Right atrium auricular region (tissue), 2 donors: ENCODE results near the gene PTPN9. TPM values are rescaled to one million over a fixed set of nuclear protein-coding genes. Genes with fewer than 3 reads are reported as not detected.

Experiments
- DNase-seq: peaks from one replicate; pipeline ENCODE4 v3.0.0-alpha.2; 2019; ENCODE audit warnings: low spot score
- H3K27ac ChIP-seq, 2 donors: fragments of 200-600 bp; sonication (generic); 1 replicate in 1 of 2; 2 replicates in 1 of 2; pipeline ENCODE4 v1.5.1; 2016 to 2019
- H3K27me3 ChIP-seq, 2 donors: fragments of 200-600 bp; sonication (generic); one replicate each; pipeline versions ENCODE4 v1.5.1 to v1.6.0; 2017 to 2019
- H3K36me3 ChIP-seq: fragments of 200-600 bp; sonication (generic); one replicate; pipeline ENCODE4 v1.5.1; 2016
- H3K4me1 ChIP-seq, 2 donors: fragments of 200-600 bp; sonication (generic); one replicate each; pipeline versions ENCODE4 v1.5.1 to v1.6.0; 2017 to 2019
- H3K4me3 ChIP-seq, 2 donors: fragments of 200-600 bp; sonication (generic); 1 replicate in 1 of 2; 2 replicates in 1 of 2; pipeline ENCODE4 v1.5.1; 2017 to 2019; ENCODE audit warnings: mild to moderate bottlenecking in 1 of 2, moderate library complexity in 1 of 2
- H3K9me3 ChIP-seq, 2 donors: fragments of 200-600 bp; sonication (generic); one replicate each; pipeline ENCODE4 v1.5.1; 2019
- total RNA-seq, 2 donors: library from RNA; depleted of rRNA; stranded (reverse); fragments of >200 nt; gene quantifications; one replicate each; pipeline ENCODE4 v1.1.0, GENCODE V29; 2016
- TF ChIP-seq, protein P1 (sequence below), 2 donors: fragments of 200-600 bp; sonication (generic); IDR thresholded peaks; one replicate each; pipeline ENCODE4 v1.5.1; 2019; ENCODE audit warnings: antibody characterized with exemption in 2 of 2

Gene PTPN9
- total RNA-seq, 2 donors from 2014 or later: 9.6 to 9.9 TPM

- H3K4me3 ChIP-seq: no peak overlapping the region
- H3K4me1 ChIP-seq: no peaks in the 10 kb centered on the region
- H3K36me3 ChIP-seq: peaks cover 65% of the 10 kb centered on the region
- no peak for DNase-seq
- TF ChIP-seq, protein P1, sequence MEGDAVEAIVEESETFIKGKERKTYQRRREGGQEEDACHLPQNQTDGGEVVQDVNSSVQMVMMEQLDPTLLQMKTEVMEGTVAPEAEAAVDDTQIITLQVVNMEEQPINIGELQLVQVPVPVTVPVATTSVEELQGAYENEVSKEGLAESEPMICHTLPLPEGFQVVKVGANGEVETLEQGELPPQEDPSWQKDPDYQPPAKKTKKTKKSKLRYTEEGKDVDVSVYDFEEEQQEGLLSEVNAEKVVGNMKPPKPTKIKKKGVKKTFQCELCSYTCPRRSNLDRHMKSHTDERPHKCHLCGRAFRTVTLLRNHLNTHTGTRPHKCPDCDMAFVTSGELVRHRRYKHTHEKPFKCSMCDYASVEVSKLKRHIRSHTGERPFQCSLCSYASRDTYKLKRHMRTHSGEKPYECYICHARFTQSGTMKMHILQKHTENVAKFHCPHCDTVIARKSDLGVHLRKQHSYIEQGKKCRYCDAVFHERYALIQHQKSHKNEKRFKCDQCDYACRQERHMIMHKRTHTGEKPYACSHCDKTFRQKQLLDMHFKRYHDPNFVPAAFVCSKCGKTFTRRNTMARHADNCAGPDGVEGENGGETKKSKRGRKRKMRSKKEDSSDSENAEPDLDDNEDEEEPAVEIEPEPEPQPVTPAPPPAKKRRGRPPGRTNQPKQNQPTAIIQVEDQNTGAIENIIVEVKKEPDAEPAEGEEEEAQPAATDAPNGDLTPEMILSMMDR (IDR thresholded peaks at IDR 0.05): no peak
- H3K9me3 ChIP-seq: no peaks in the 10 kb centered on the region
- H3K27me3 ChIP-seq: no peaks in the 10 kb centered on the region
- H3K27ac ChIP-seq: no peak overlapping the region
These were observed 110.1 kb downstream of the PTPN9 start for GRCh38 chr15:75468913-75469598.

- Histone ChIP-seq H3K36me3 (no peaks in the 10 kb centered on the region), H3K27ac (no peak overlapping the region), H3K4me3 (no peak overlapping the region), H3K4me1 (peaks cover 0 to 8% of the 10 kb centered on the region in 2 donors), H3K27me3 (no peaks in the 10 kb centered on the region), H3K9me3 (no peaks in the 10 kb centered on the region)
- DNase-seq: no peak
- TF ChIP-seq, protein P1 (IDR thresholded peaks at IDR 0.05): no peak
These were observed 118.5 kb downstream of the PTPN9 start for GRCh38 chr15:75460646-75461045.

DNA sequence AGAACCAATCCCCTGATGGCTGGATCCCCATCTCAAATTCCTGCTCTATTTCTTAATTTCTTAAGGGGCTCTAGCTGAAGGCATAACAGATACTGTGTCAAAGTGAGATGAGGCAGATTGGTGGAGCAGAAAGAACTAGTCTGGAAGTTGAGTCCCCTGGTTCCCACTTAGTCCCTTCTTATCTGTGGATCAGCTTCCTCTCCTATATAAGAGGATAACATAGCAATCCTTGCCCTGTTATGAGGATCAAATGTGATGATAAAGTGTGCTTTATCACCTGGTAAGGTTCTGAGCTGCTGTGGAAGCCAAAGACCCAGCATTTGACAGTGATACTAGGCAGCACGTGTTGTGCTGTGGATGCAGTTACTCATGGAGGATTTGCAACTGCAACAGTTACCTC, 119.5 kb downstream of the PTPN9 start:
- no peak for DNase-seq
- Histone ChIP-seq H3K27me3 (no peaks in the 10 kb centered on the region), H3K27ac (no peak overlapping the region), H3K36me3 (no peaks in the 10 kb centered on the region), H3K9me3 (no peaks in the 10 kb centered on the region), H3K4me1 (peaks cover 0 to 8% of the 10 kb centered on the region in 2 donors), H3K4me3 (no peak overlapping the region)
- TF ChIP-seq, protein P1 (IDR thresholded peaks at IDR 0.05): no peak

- no peak for DNase-seq
- no peaks in the 10 kb centered on the region for H3K27me3 ChIP-seq
- H3K9me3 ChIP-seq: no peaks in the 10 kb centered on the region
- H3K4me1 ChIP-seq: peaks cover 0 to 21% of the 10 kb centered on the region in 2 donors
- H3K4me3 ChIP-seq: no peak overlapping the region
- TF ChIP-seq, protein P1 (IDR thresholded peaks at IDR 0.05): no peak
- H3K27ac ChIP-seq: no peak overlapping the region
- H3K36me3 ChIP-seq: no peaks in the 10 kb centered on the region
These were observed 122.4 kb downstream of the PTPN9 start for GRCh38 chr15:75456710-75457109.

DNA sequence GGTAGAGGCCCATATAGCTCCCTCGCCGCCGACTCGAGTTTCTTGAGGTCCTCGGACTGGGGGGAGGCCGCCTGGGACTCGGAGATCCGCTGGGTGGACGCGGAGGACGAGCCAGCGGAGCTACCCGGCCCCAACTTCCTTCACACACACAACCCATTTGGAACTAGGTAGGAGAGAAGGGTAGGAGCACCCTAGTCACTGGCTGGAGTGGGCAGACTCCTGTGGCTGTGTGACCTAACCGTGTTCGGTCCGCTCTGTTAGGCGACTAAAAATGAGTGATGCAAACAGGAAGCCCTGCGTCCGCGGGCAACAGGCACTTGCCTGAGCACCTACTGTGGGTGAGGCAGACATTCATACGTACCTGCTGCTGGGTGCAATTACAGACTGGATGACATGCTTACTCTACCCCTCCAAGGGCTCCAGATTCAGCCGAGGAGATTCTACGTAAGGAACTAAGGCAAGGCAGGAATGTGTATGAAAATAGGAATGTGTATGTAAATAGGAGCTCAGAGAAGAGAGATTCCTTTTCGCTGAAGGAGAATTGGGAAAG, 123.1 kb downstream of the PTPN9 start:
- H3K9me3 ChIP-seq: no peaks in the 10 kb centered on the region
- TF ChIP-seq, protein P1 (IDR thresholded peaks at IDR 0.05): no peak
- H3K36me3 ChIP-seq: no peaks in the 10 kb centered on the region
- H3K4me3 ChIP-seq: peak overlapping the region; percentile 81 to 88
- peak overlapping the region; percentile 100 for H3K27ac ChIP-seq
- peaks cover 0 to 21% of the 10 kb centered on the region in 2 donors for H3K4me1 ChIP-seq
- H3K27me3 ChIP-seq: no peaks in the 10 kb centered on the region
- peak; percentile 70 for DNase-seq
